ENCODE data around the gene EPHA4.

GRCh38 chr2:221390878-221391277 lies 181.2 kb downstream of the EPHA4 start:
- TF ChIP-seq, protein P1, sequence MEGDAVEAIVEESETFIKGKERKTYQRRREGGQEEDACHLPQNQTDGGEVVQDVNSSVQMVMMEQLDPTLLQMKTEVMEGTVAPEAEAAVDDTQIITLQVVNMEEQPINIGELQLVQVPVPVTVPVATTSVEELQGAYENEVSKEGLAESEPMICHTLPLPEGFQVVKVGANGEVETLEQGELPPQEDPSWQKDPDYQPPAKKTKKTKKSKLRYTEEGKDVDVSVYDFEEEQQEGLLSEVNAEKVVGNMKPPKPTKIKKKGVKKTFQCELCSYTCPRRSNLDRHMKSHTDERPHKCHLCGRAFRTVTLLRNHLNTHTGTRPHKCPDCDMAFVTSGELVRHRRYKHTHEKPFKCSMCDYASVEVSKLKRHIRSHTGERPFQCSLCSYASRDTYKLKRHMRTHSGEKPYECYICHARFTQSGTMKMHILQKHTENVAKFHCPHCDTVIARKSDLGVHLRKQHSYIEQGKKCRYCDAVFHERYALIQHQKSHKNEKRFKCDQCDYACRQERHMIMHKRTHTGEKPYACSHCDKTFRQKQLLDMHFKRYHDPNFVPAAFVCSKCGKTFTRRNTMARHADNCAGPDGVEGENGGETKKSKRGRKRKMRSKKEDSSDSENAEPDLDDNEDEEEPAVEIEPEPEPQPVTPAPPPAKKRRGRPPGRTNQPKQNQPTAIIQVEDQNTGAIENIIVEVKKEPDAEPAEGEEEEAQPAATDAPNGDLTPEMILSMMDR (IDR thresholded peaks at IDR 0.05; ENCODE audit: low read depth, low read length), result no peak
- TF ChIP-seq EZH2phosphoT487 (IDR thresholded peaks at IDR 0.05; ENCODE audit: low read depth), result no peak
